Esophagus squamous epithelium (tissue), 5 donors: Measurements from ENCODE around the gene CELA3B. TPM values are rescaled to one million over a fixed set of nuclear protein-coding genes. Genes with fewer than 3 reads are reported as not detected.

Source experiments
- DNase-seq: peaks from one replicate; lab custom pipeline; 2025; lab: John Stamatoyannopoulos, UW
- H3K27ac ChIP-seq, 4 donors: fragments of 200-600 bp; sonication (generic); one replicate each; pipeline ENCODE4 v1.5.1; 2016 to 2019; ENCODE audit warnings: mild to moderate bottlenecking in 1 of 4
- H3K27me3 ChIP-seq, 4 donors: fragments of 200-600 bp; sonication (generic); 1 replicate in 3 of 4; 2 replicates in 1 of 4; pipeline versions ENCODE4 v1.5.1 to v1.6.0; 2017 to 2021; ENCODE audit warnings: antibody characterized with exemption in 1 of 4
- H3K36me3 ChIP-seq, 3 donors: fragments of 200-600 bp; sonication (generic); one replicate each; pipeline ENCODE4 v1.5.1; 2016 to 2019
- H3K4me1 ChIP-seq, 3 donors: fragments of 200-600 bp; sonication (generic); one replicate each; pipeline ENCODE4 v1.5.1; 2017 to 2019
- H3K4me3 ChIP-seq, 4 donors: fragments of 200-600 bp; sonication (generic); 1 replicate in 3 of 4; 2 replicates in 1 of 4; pipeline ENCODE4 v1.5.1; 2016 to 2019; ENCODE audit warnings: mild to moderate bottlenecking in 2 of 4, moderate library complexity in 1 of 4
- H3K9me3 ChIP-seq, 3 donors: fragments of 200-600 bp; sonication (generic); one replicate each; pipeline ENCODE4 v1.5.1; 2016 to 2019
- POLR2A ChIP-seq, 4 donors: fragments of 450-650 bp; IDR thresholded peaks; one replicate each; pipeline ENCODE4 v1.6.1; 2017; ENCODE audit warnings: antibody characterized with exemption in 4 of 4, mild to moderate bottlenecking in 4 of 4, moderate library complexity in 3 of 4
- WGBS, 2 donors: methylation state at CpG; one replicate each; pipeline ENCODE4 v1.1.5; 2018; 5-methylcytosine and 5-hydroxymethylcytosine counted together
- intact Hi-C: fragments of 100-400 bp; cut with DNase I; formaldehyde crosslinking; loops from one replicate; pipeline ENCODE4 v1.15.0; 2022
- small RNA-seq, 4 donors: library from RNA; depleted of rRNA; stranded (forward); fragments of <200 nt; gene quantifications; one replicate each; pipeline ENCODE3, GENCODE V24; 2016
- total RNA-seq, 4 donors: library from RNA; depleted of rRNA; stranded (reverse); fragments of >200 nt; gene quantifications; one replicate each; pipeline ENCODE4 v1.1.0, GENCODE V29; 2016
- TF ChIP-seq, protein P1 (sequence below), 6 experiments: fragments of 450-650 bp in 4 of 6; fragments of 200-600 bp in 2 of 6; sonication (generic) in 2 of 6; IDR thresholded peaks; one replicate each; pipeline ENCODE4 v1.5.1; 2016 to 2019; ENCODE audit warnings: antibody characterized with exemption in 6 of 6, mild to moderate bottlenecking in 4 of 6, moderate library complexity in 4 of 6
- donor health status: DM: yes; HTN: yes; CAD: no.

CELA3B gene
- total RNA-seq, 4 donors from 2014 or later: not detected

DNA sequence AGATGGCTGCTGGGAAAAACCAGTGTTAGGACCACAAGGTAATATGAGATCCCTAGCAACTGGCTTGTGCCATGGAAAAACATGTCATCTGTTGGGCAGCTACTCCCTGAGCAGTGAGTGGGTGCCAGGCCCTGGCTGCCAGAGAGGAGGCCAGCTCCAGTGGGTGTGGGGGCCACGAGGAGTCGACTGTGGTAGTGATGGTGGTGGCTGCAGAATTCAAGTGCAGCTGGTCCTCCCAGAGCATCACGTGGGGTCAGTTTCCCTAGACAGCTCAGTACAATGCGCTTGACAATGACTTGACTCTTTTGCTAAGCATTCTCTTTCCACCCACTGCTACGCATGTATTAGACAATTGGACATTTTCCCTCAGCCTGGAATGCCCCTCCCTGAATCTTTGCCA lies 61.2 kb downstream of the CELA3B start:
- TF ChIP-seq, protein P1, sequence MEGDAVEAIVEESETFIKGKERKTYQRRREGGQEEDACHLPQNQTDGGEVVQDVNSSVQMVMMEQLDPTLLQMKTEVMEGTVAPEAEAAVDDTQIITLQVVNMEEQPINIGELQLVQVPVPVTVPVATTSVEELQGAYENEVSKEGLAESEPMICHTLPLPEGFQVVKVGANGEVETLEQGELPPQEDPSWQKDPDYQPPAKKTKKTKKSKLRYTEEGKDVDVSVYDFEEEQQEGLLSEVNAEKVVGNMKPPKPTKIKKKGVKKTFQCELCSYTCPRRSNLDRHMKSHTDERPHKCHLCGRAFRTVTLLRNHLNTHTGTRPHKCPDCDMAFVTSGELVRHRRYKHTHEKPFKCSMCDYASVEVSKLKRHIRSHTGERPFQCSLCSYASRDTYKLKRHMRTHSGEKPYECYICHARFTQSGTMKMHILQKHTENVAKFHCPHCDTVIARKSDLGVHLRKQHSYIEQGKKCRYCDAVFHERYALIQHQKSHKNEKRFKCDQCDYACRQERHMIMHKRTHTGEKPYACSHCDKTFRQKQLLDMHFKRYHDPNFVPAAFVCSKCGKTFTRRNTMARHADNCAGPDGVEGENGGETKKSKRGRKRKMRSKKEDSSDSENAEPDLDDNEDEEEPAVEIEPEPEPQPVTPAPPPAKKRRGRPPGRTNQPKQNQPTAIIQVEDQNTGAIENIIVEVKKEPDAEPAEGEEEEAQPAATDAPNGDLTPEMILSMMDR (IDR thresholded peaks at IDR 0.05): no peak
- TF ChIP-seq POLR2A (IDR thresholded peaks at IDR 0.05): no peak
- DNase-seq: no peak
- H3K27me3 ChIP-seq: no peaks in the 10 kb centered on the region
- no peak overlapping the region for H3K27ac ChIP-seq
- peaks cover 22 to 52% (median 33%) of the 10 kb centered on the region in 3 donors for H3K4me1 ChIP-seq
- no peaks in the 10 kb centered on the region for H3K9me3 ChIP-seq
- intact Hi-C loops: no loop called here
- no peak overlapping the region for H3K4me3 ChIP-seq
- H3K36me3 ChIP-seq: no peaks in the 10 kb centered on the region
- WGBS, 2 donors: 62 to 89% methylated on average over 1 to 5 of the region's 5 CpGs

Small RNA genes within 50 kb of the gene (small RNA-seq; reads per million reads assigned to genes)
- gene RN7SL186P (0 reads per million in 4 donors), gene RN7SL386P (0 reads per million in 4 donors), gene RNU6-1022P (0 reads per million in 4 donors), gene RNU6-776P (0 reads per million in 4 donors)

Other genes with a start within 250 kb of the CELA3B start
- 10 to 100 TPM; 23.5 to 51.9 (median 39.7) TPM for gene USP48, start 193.9 kb upstream of the CELA3B start, total RNA-seq
- not detected for gene LDLRAD2, start 164.8 kb upstream of the CELA3B start, total RNA-seq
- gene HSPG2, start 39.7 kb upstream of the CELA3B start, total RNA-seq: 100 to 1,000 TPM in 1 of 4 donors, 10 to 100 TPM in 3; 44.9 to 107 (median 54.2) TPM
- gene CELA3A, start 24.6 kb downstream of the CELA3B start, total RNA-seq: not detected
- 100 to 1,000 TPM; 157 to 259 (median 192) TPM for gene CDC42, start 75.7 kb downstream of the CELA3B start, total RNA-seq
- 10 to 100 TPM in 1 of 4 donors, 1 to 10 TPM in 3; 4.8 to 11.9 (median 6.6) TPM for gene WNT4, start 166.1 kb downstream of the CELA3B start, total RNA-seq